ENCODE results near the gene FECH.

- TF ChIP-seq CTCF (IDR thresholded peaks at IDR 0.05) (no peak), POLR2AphosphoS5 (IDR thresholded peaks at IDR 0.05) (no peak), EP300 (IDR thresholded peaks at IDR 0.05) (no peak)
Measured at GRCh38 chr18:57550510-57550909, 36.0 kb downstream of the FECH start.

Data from esophagus muscularis mucosa (tissue), 4 donors.